Spleen (tissue), 7 donors: Measurements from ENCODE around the gene RPTOR.

ENCODE experiments used
- POLR2A ChIP-seq, 3 donors: fragments of 450-650 bp; IDR thresholded peaks; one replicate each; pipeline ENCODE4 v1.5.1; 2017; ENCODE audit warnings: antibody characterized with exemption in 3 of 3, mild to moderate bottlenecking in 1 of 3
- POLR2AphosphoS5 ChIP-seq, 3 donors: sonication (generic); formaldehyde crosslinking; IDR thresholded peaks; one replicate each; pipeline ENCODE4 v1.5.1; 2017; ENCODE audit warnings: antibody characterized with exemption in 3 of 3
- TF ChIP-seq, protein P1 (sequence below), 11 experiments: fragments of 200-600 bp in 7 of 11; fragments of 450-650 bp in 4 of 11; sonication (generic) in 4 of 11; IDR thresholded peaks in 8 of 11; conservative IDR thresholded peaks in 3 of 11; 1 replicate in 7 of 11; 2 replicates in 4 of 11; pipeline versions ENCODE4 v1.4.0 to v1.8.0; 2016 to 2021; ENCODE audit warnings: antibody characterized with exemption in 11 of 11, inconsistent platforms in 4 of 11, mild to moderate bottlenecking in 1 of 11
- donor health status: DM: no; HTN: no; CAD: no; lungs with moderate emphysema.
- donor health status: DM: no; HTN: no; CAD: no.
- donor health status: DM: no; HTN: no; CAD: no.

DNA sequence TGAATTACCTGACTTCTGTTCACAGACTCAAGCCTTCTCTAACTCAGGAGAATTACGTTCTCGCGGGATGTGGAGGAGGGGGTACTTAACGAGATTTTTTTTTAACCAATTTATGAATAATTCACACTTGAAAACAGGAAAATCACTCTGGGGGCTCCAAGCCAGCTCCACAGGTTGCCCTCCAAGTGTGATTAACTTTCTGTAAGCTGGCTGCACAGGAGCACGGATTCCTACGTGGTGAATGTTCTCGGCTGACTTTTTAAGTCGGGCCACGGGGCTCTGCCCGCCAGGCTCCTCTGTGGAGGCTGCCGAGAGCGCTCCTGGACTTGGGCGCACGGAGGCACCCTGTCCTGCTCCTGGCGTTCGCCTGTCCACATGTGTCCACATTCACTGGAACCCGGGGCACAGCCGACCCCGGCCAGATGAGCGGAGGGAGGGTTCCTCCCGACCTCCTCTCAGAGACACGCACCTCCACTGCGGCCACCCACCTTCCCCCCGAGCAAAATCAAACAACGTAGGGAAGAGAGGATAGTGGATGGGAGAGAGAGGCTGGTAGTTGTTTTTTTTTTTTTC, 299.9 kb downstream of the RPTOR start:
- TF ChIP-seq, protein P1, sequence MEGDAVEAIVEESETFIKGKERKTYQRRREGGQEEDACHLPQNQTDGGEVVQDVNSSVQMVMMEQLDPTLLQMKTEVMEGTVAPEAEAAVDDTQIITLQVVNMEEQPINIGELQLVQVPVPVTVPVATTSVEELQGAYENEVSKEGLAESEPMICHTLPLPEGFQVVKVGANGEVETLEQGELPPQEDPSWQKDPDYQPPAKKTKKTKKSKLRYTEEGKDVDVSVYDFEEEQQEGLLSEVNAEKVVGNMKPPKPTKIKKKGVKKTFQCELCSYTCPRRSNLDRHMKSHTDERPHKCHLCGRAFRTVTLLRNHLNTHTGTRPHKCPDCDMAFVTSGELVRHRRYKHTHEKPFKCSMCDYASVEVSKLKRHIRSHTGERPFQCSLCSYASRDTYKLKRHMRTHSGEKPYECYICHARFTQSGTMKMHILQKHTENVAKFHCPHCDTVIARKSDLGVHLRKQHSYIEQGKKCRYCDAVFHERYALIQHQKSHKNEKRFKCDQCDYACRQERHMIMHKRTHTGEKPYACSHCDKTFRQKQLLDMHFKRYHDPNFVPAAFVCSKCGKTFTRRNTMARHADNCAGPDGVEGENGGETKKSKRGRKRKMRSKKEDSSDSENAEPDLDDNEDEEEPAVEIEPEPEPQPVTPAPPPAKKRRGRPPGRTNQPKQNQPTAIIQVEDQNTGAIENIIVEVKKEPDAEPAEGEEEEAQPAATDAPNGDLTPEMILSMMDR (IDR thresholded peaks at IDR 0.05 in 8 of 11, conservative IDR thresholded peaks at IDR 0.05 in 3 of 11), result no peak
- TF ChIP-seq POLR2AphosphoS5 (IDR thresholded peaks at IDR 0.05) (no peak), POLR2A (IDR thresholded peaks at IDR 0.05) (no peak)
